Heart right ventricle (tissue), 16 donors: ENCODE results near the gene TMC2. TPM values are rescaled to one million over a fixed set of nuclear protein-coding genes. Genes with fewer than 3 reads are reported as not detected.

Experiments used
- ATAC-seq, 8 donors: fragments of 200-7000 bp; cut with Tn5 transposase; one replicate each; pipeline ENCODE4 v1.9.1; 2020; ENCODE audit warnings: mild to moderate bottlenecking in 8 of 8, moderate library complexity in 8 of 8, moderate number of reproducible peaks in 1 of 8
- DNase-seq, 2 donors: peaks; one replicate each; pipeline ENCODE4 v3.0.0-alpha.2; 2020
- H3K27ac ChIP-seq, 10 donors: fragments of 200-600 bp; sonication (generic) in 2 of 10; one replicate each; pipeline versions ENCODE4 v1.5.0 to v1.8.0; 2020 to 2022; ENCODE audit warnings: mild to moderate bottlenecking in 3 of 10
- H3K27me3 ChIP-seq, 7 donors: fragments of 200-600 bp; one replicate each; pipeline ENCODE4 v1.8.0; 2021 to 2022; ENCODE audit warnings: mild to moderate bottlenecking in 2 of 7
- H3K36me3 ChIP-seq, 9 donors: fragments of 200-600 bp; sonication (generic) in 1 of 9; one replicate each; pipeline versions ENCODE4 v1.5.0 to v1.8.0; 2020 to 2022; ENCODE audit warnings: mild to moderate bottlenecking in 2 of 9
- H3K4me1 ChIP-seq, 9 donors: fragments of 200-600 bp; sonication (generic) in 1 of 9; one replicate each; pipeline versions ENCODE4 v1.5.0 to v1.8.0; 2020 to 2022; ENCODE audit warnings: mild to moderate bottlenecking in 4 of 9
- H3K4me3 ChIP-seq, 10 donors: fragments of 200-600 bp; sonication (generic) in 2 of 10; one replicate each; pipeline versions ENCODE4 v1.5.0 to v1.8.0; 2020 to 2022; ENCODE audit warnings: mild to moderate bottlenecking in 7 of 10, moderate library complexity in 2 of 10
- H3K9me3 ChIP-seq, 11 donors: fragments of 200-600 bp in 10 of 11; sonication (generic) in 2 of 11; one replicate each; pipeline versions ENCODE4 v1.5.0 to v1.8.0; 2013 to 2022; ENCODE audit warnings: mild to moderate bottlenecking in 2 of 11, control low read depth in 1 of 11, moderate library complexity in 1 of 11
- CTCF ChIP-seq, 9 donors: fragments of 200-600 bp; sonication (generic) in 2 of 9; IDR thresholded peaks; one replicate each; pipeline versions ENCODE4 v1.5.0 to v1.8.0; 2021 to 2022; ENCODE audit warnings: antibody characterized with exemption in 9 of 9, mild to moderate bottlenecking in 5 of 9, moderate library complexity in 1 of 9
- WGBS, 2 donors: extraction: QIAGEN DNeasy Blood & Tissue Kit; methylation state at CpG; one replicate each; pipeline ENCODE4 v1.1.7; 2013; ENCODE audit warnings: inconsistent platforms in 1 of 2; 5-methylcytosine and 5-hydroxymethylcytosine counted together
- intact Hi-C, 10 donors: fragments of 100-400 bp; cut with DNase I; formaldehyde crosslinking; loops; one replicate each; pipeline versions ENCODE4 v1.11.1 to v1.14.2; 2022
- polyA plus RNA-seq, 2 donors: library from polyadenylated mRNA; stranded (reverse); fragments of 200-250 nt; gene quantifications; one replicate each; pipeline ENCODE4 v1.2.3, GENCODE V29; 2013
- total RNA-seq, 10 donors: library from RNA; stranded (reverse); fragmentation: NEBNext Ultra II Directional in 3 of 10; extraction: Animal tissue kit (Norgen Biotek cat#: 25700) in 3 of 10; gene quantifications; one replicate each; pipeline versions ENCODE4 v1.2.1 to v1.2.4, GENCODE V29; 2021 to 2023
- donor health status: Arrhythmogenic right ventricular cardiomyopathy.
- donor health status: ischemic (EF 13 %, LVEDD 7.1; RV severe dilation, severe dysfunction).
- donor health status: healthy with polysubstance abuse.
- donor health status: DM: no; HTN: yes; CAD: no.
- donor health status: DM: no; HTN: no; CAD: no.
- donor health status: ischemic (EF 25% LVEDD 6.9; RV normal size, moderate dysfunction).
- donor health status: ischemic (EF 25% LVEDD 5.7; RV mildly dilated, moderate dysfunction).
- donor health status: healthy.
- donor health status: DM: yes; HTN: yes; CAD: no.
- donor health status: Ischemic cardiomyopathy.
- donor health status: ischemic (EF 35%, LVEDD 5.7; RV mildly dilated, moderate dysfunction).
- donor health status: nonischemic (EF 11% LVEDD 7.7; RV severe dilation, severe dysfunction).
- donor health status: DM: yes; HTN: yes; CAD: no.
- donor health status: PGD.
- donor health status: ischemic (EF 29% LVEDD 5.4; RV normal size, mild dysfunction).
- donor health status: nonischemic (EF 23%, LVEDD 6.1; RV moderate dilation, normal function).

TMC2 gene
- total and polyA plus RNA-seq, 12 donors = 0.20 TPM; not detected in 11

GRCh38 chr20:2575682-2576081 lies 39.3 kb downstream of the TMC2 start:
- no peaks in the 10 kb centered on the region for H3K9me3 ChIP-seq
- no peak overlapping the region for H3K4me3 ChIP-seq
- H3K4me1 ChIP-seq = no peaks in the 10 kb centered on the region
- WGBS, 2 donors = 26 to 27% methylated on average over 1 of the region's 1 CpG
- intact Hi-C loops = no loop called here
- ATAC-seq = no peak
- TF ChIP-seq CTCF (IDR thresholded peaks at IDR 0.05) = no peak
- DNase-seq = no peak
- no peaks in the 10 kb centered on the region for H3K36me3 ChIP-seq
- peaks cover 0 to 57% (median 35%) of the 10 kb centered on the region in 7 donors for H3K27me3 ChIP-seq
- H3K27ac ChIP-seq = no peak overlapping the region

GRCh38 chr20:2576317-2576727 lies 39.9 kb downstream of the TMC2 start:
- 44 to 54% methylated on average over 5 of the region's 5 CpGs for WGBS, 2 donors
- ATAC-seq = no peak
- Histone ChIP-seq H3K4me1 (no peaks in the 10 kb centered on the region), H3K27ac (no peak overlapping the region), H3K27me3 (peaks cover 0 to 58% (median 34%) of the 10 kb centered on the region in 7 donors), H3K9me3 (no peaks in the 10 kb centered on the region), H3K4me3 (no peak overlapping the region), H3K36me3 (no peaks in the 10 kb centered on the region)
- TF ChIP-seq CTCF (IDR thresholded peaks at IDR 0.05) = no peak
- intact Hi-C loops = no loop called here
- DNase-seq = no peak

GRCh38 chr20:2578475-2579192 lies 42.3 kb downstream of the TMC2 start:
- Histone ChIP-seq H3K36me3 (no peaks in the 10 kb centered on the region), H3K27me3 (peaks cover 0 to 65% (median 44%) of the 10 kb centered on the region in 7 donors), H3K27ac (no peak overlapping the region), H3K4me3 (no peak overlapping the region), H3K4me1 (no peaks in the 10 kb centered on the region), H3K9me3 (peaks cover 0 to 3% (median 0%) of the 10 kb centered on the region in 11 donors)
- no peak for TF ChIP-seq CTCF (IDR thresholded peaks at IDR 0.05)
- DNase-seq (no peak), ATAC-seq (no peak)
- 16 to 21% methylated on average over 10 of the region's 10 CpGs for WGBS, 2 donors
- intact Hi-C loops = no loop called here

GRCh38 chr20:2585811-2586210 lies 49.4 kb downstream of the TMC2 start:
- ATAC-seq (no peak), DNase-seq (no peak)
- Histone ChIP-seq H3K27ac (no peak overlapping the region), H3K4me1 (no peaks in the 10 kb centered on the region), H3K36me3 (no peaks in the 10 kb centered on the region), H3K27me3 (peaks cover 0 to 34% (median 11%) of the 10 kb centered on the region in 7 donors), H3K9me3 (peaks cover 0 to 6% (median 0%) of the 10 kb centered on the region in 11 donors), H3K4me3 (no peak overlapping the region)
- intact Hi-C loops = no loop called here
- TF ChIP-seq CTCF (IDR thresholded peaks at IDR 0.05) = no peak
- WGBS, 2 donors = 52 to 63% methylated on average over 1 of the region's 1 CpG
